HCT116 (cell line): Measurements from ENCODE around the gene CFAP61. TPM values are rescaled to one million over a fixed set of nuclear protein-coding genes. Genes with fewer than 3 reads are reported as not detected.

Experiments
- ATAC-seq: fragments of 200-7000 bp; cut with Tn5 transposase; 2 replicates; pipeline ENCODE4 v1.9.1; 2020; ENCODE audit warnings: mild to moderate bottlenecking, moderate library complexity
- BruUV-seq: library from RNA; stranded (reverse); fragments of 400-500 nt; replicated peaks from 2 replicates; lab custom pipeline; 2021; lab: Mats Ljungman, UMichigan
- CTCF ChIA-PET: fragments of 300-600 bp; sonication (Branson Sonifier 250); formaldehyde crosslinking; loops from one replicate; lab custom pipeline; 2021; ENCODE audit warnings: antibody characterized with exemption; lab: Charles Lee
- POLR2A ChIA-PET: fragments of 300-600, 350-600 bp; sonication (Branson Sonifier 250); formaldehyde crosslinking; loops from one replicate; lab custom pipeline; 2021; ENCODE audit warnings: antibody characterized with exemption; lab: Charles Lee
- RAD21 ChIA-PET, 2 experiments: fragments of 300-600 bp; sonication (Branson Sonifier 250); formaldehyde crosslinking; loops; one replicate each; lab custom pipeline; 2023; ENCODE audit warnings: low total read pairs in 2 of 2; ENCODE audit not compliant: uncharacterized antibody in 2 of 2, unreplicated experiment in 2 of 2, low non-redundant PET in 1 of 2; lab: Charles Lee
- DNase-seq: peaks from one replicate; pipeline ENCODE4 v3.0.0-alpha.2; 2010; ENCODE audit warnings: low read depth, low spot score
- H2AFZ ChIP-seq: fragments of 200-600 bp; shearing (Covaris generic), sonication (generic); 2 replicates; pipeline ENCODE4 v1.6.1; 2017; ENCODE audit warnings: low read depth, mixed run types, mixed read lengths, antibody characterized with exemption, low read length; ENCODE audit not compliant: poor library complexity, severe bottlenecking
- H3K27ac ChIP-seq: 2 replicates; pipeline ENCODE4 v1.5.1; 2012; ENCODE audit warnings: low read depth, low read length
- H3K27me3 ChIP-seq: fragments of 200-600 bp; sonication (generic); 2 replicates; pipeline ENCODE4 v1.6.1; 2016; ENCODE audit warnings: mixed run types, low read length, mixed read lengths; ENCODE audit not compliant: insufficient read depth
- H3K36me3 ChIP-seq, 2 experiments: fragments of 200-500 bp in 1 of 2; fragments of 200-600 bp in 1 of 2; sonication (Bioruptor generic) in 1 of 2; sonication (generic) in 1 of 2; 2 replicates each; pipeline versions ENCODE4 v1.5.1 to v1.6.1; 2014 to 2016; ENCODE audit warnings: low read length in 2 of 2, inconsistent platforms in 1 of 2, mixed read lengths in 1 of 2, mixed run types in 1 of 2; ENCODE audit not compliant: insufficient read depth in 2 of 2, control insufficient read depth in 1 of 2
- H3K4me1 ChIP-seq, 2 experiments: fragments of 200-600 bp in 1 of 2; sonication (generic) in 1 of 2; 2 replicates each; pipeline versions ENCODE4 v1.5.1 to v1.6.1; 2012 to 2017; ENCODE audit warnings: low read length in 2 of 2, inconsistent platforms in 1 of 2, mild to moderate bottlenecking in 1 of 2, mixed read lengths in 1 of 2, mixed run types in 1 of 2, moderate library complexity in 1 of 2; ENCODE audit not compliant: insufficient read depth in 2 of 2, control insufficient read depth in 1 of 2
- H3K4me2 ChIP-seq: fragments of 200-600 bp; sonication (generic); 2 replicates; pipeline ENCODE4 v1.6.1; 2017; ENCODE audit warnings: mixed run types, low read length, mixed read lengths
- H3K4me3 ChIP-seq, 2 experiments: fragments of 200-600 bp in 1 of 2; sonication (generic) in 1 of 2; replicated peaks in 1 of 2; 2 replicates each; pipeline ENCODE4 v1.5.1; 2011 to 2016; ENCODE audit warnings: low read length in 2 of 2, control low read depth in 1 of 2, low read depth in 1 of 2, mild to moderate bottlenecking in 1 of 2, mixed read lengths in 1 of 2, mixed run types in 1 of 2
- H3K79me2 ChIP-seq: fragments of 200-600 bp; sonication (generic); 2 replicates; pipeline ENCODE4 v1.6.1; 2017; ENCODE audit warnings: mild to moderate bottlenecking, mixed run types, low read length, moderate library complexity, mixed read lengths; ENCODE audit not compliant: insufficient read depth
- H3K9ac ChIP-seq: fragments of 200-600 bp; sonication (generic); 2 replicates; pipeline ENCODE4 v1.6.1; 2016; ENCODE audit warnings: low read length, mixed read lengths
- H3K9me2 ChIP-seq: fragments of 200-600 bp; sonication (generic), shearing (Covaris generic); 2 replicates; pipeline ENCODE4 v1.6.1; 2017; ENCODE audit warnings: mixed run types, mild to moderate bottlenecking, moderate library complexity; ENCODE audit not compliant: insufficient read depth
- H3K9me3 ChIP-seq, 2 experiments: fragments of 200-500 bp in 1 of 2; fragments of 200-600 bp in 1 of 2; sonication (Bioruptor generic) in 1 of 2; sonication (generic) in 1 of 2; 2 replicates each; pipeline ENCODE4 v1.6.1; 2014 to 2017; ENCODE audit warnings: low read length in 2 of 2, mixed read lengths in 2 of 2, inconsistent platforms in 1 of 2, low read depth in 1 of 2, mild to moderate bottlenecking in 1 of 2, mixed run types in 1 of 2, moderate library complexity in 1 of 2; ENCODE audit not compliant: control insufficient read depth in 1 of 2, insufficient read depth in 1 of 2
- H4K20me1 ChIP-seq: fragments of 200-600 bp; sonication (generic), shearing (Covaris generic); 2 replicates; pipeline ENCODE4 v1.6.1; 2017; ENCODE audit warnings: mixed run types, mild to moderate bottlenecking, moderate library complexity; ENCODE audit not compliant: insufficient read depth
- EZH2phosphoT487 ChIP-seq: fragments of 200-600 bp; IDR thresholded peaks from 2 replicates; pipeline ENCODE4 v1.6.1; 2018; ENCODE audit warnings: antibody characterized with exemption, borderline replicate concordance
- FOSL1 ChIP-seq: IDR thresholded peaks from 2 replicates; pipeline ENCODE4 v1.6.1; 2012; ENCODE audit warnings: low read depth
- POLR2A ChIP-seq: IDR thresholded peaks from 2 replicates; pipeline ENCODE4 v1.7.0; 2011; ENCODE audit warnings: borderline replicate concordance; ENCODE audit not compliant: insufficient read depth, insufficient read length; ENCODE audit errors: extremely low read depth
- RAD21 ChIP-seq: IDR thresholded peaks from 2 replicates; pipeline ENCODE4 v1.6.1; 2012; ENCODE audit warnings: low read depth, mild to moderate bottlenecking
- SIN3A ChIP-seq: IDR thresholded peaks from 2 replicates; pipeline ENCODE4 v1.6.1; 2012; ENCODE audit warnings: low read depth
- SP1 ChIP-seq: IDR thresholded peaks from 2 replicates; pipeline ENCODE4 v1.6.1; 2012; ENCODE audit warnings: low read depth
- TCF7L2 ChIP-seq: IDR thresholded peaks from 2 replicates; pipeline ENCODE4 v1.7.0; 2011; ENCODE audit warnings: borderline replicate concordance, inconsistent platforms; ENCODE audit not compliant: insufficient read depth, insufficient read length; ENCODE audit errors: extremely low read depth
- ZNF274 ChIP-seq: fragments of 200-500 bp; sonication (Bioruptor generic); IDR thresholded peaks from 2 replicates; pipeline ENCODE4 v1.6.1; 2014; ENCODE audit warnings: mild to moderate bottlenecking, low read depth, low read length, inconsistent platforms
- intact Hi-C: fragments of 100-400 bp; cut with micrococcal nuclease; formaldehyde crosslinking; loops from 2 replicates; pipeline ENCODE4 v1.10.0; 2022
- total RNA-seq: library from RNA; stranded (reverse); gene quantifications from one replicate; pipeline ENCODE4 v1.2.1, GENCODE V29; 2021; ENCODE audit not compliant: unreplicated experiment
- TF ChIP-seq, protein P1 (sequence below): IDR thresholded peaks from 2 replicates; pipeline ENCODE4 v1.6.1; 2012
- TF ChIP-seq, protein P2 (sequence below): IDR thresholded peaks from 2 replicates; pipeline ENCODE4 v1.6.1; 2012
- TF ChIP-seq, protein P3 (sequence below): IDR thresholded peaks from 2 replicates; pipeline ENCODE4 v1.6.1; 2012; ENCODE audit warnings: low read depth
- TF ChIP-seq, protein P4 (sequence below): IDR thresholded peaks from 2 replicates; pipeline ENCODE4 v1.6.1; 2011; ENCODE audit warnings: mild to moderate bottlenecking, low read length, moderate library complexity; ENCODE audit not compliant: insufficient replicate concordance; ENCODE audit errors: extremely low read depth
- TF ChIP-seq, protein P5 (sequence below), 3 experiments: fragments of 200-600 bp in 1 of 3; sonication (generic) in 1 of 3; IDR thresholded peaks in 2 of 3; conservative IDR thresholded peaks in 1 of 3; 2 replicates each; pipeline ENCODE4 v1.5.1; 2012 to 2017; ENCODE audit warnings: low read depth in 2 of 3, low read length in 2 of 3, antibody characterized with exemption in 1 of 3, borderline replicate concordance in 1 of 3, control low read depth in 1 of 3, mild to moderate bottlenecking in 1 of 3, mixed read lengths in 1 of 3, mixed run types in 1 of 3, moderate library complexity in 1 of 3; ENCODE audit not compliant: insufficient read depth in 1 of 3

The CFAP61 gene
- total RNA-seq, 1 experiment from 2014 or later, result 1.7 TPM

DNA sequence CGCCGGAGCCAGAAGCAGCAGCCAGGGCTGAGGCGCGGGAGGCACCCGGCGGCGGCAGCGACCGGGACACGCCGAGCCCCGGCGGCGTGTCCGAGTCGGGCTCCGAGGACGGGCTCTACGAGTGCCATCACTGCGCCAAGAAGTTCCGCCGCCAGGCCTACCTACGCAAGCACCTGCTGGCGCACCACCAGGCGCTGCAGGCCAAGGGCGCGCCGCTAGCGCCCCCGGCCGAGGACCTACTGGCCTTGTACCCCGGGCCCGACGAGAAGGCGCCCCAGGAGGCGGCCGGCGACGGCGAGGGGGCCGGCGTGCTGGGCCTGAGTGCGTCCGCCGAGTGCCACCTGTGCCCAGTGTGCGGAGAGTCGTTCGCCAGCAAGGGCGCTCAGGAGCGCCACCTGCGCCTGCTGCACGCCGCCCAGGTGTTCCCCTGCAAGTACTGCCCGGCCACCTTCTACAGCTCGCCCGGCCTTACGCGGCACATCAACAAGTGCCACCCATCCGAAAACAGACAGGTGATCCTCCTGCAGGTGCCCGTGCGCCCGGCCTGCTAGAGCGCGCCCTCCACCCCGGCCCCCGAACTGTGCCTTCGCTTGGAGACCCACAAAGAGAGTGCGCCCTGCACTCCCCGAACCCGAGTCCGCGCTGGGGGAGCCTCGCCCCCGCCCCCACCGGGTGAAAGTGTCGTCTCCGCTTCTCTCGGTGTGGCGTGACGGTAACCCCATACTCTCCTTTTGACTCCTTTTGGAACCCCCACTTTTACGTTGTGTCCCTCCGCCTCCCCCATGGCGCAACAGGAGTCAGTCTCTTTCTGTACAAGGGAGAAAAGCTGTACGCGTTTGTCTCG is 317.1 kb downstream of the CFAP61 start:
- peaks cover 15% of the 10 kb centered on the region; the same call in 1 of the 2 replicates for H3K27me3 ChIP-seq

More for the DNA sequence above, 317.1 kb downstream of the CFAP61 start:
- Histone ChIP-seq H4K20me1 (no peaks in the 10 kb centered on the region), H3K36me3 (no peaks in the 10 kb centered on the region), H3K79me2 (no peaks in the 10 kb centered on the region), H2AFZ (no peak overlapping the region), H3K27ac (no peak overlapping the region), H3K9me3 (no peaks in the 10 kb centered on the region), H3K4me3 (no peak overlapping the region), H3K4me2 (no peak overlapping the region), H3K9me2 (no peaks in the 10 kb centered on the region), H3K9ac (no peak overlapping the region), H3K4me1 (no peaks in the 10 kb centered on the region)
- intact Hi-C loops, result no loop called here
- no TSS peak for BruUV-seq
- RAD21 ChIA-PET, result no interaction called here
- TF ChIP-seq, protein P1, sequence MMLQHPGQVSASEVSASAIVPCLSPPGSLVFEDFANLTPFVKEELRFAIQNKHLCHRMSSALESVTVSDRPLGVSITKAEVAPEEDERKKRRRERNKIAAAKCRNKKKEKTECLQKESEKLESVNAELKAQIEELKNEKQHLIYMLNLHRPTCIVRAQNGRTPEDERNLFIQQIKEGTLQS, result no peak
- no peak for TF ChIP-seq SIN3A
- TF ChIP-seq, protein P2, sequence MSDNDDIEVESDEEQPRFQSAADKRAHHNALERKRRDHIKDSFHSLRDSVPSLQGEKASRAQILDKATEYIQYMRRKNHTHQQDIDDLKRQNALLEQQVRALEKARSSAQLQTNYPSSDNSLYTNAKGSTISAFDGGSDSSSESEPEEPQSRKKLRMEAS, result no peak
- TF ChIP-seq, protein P3, sequence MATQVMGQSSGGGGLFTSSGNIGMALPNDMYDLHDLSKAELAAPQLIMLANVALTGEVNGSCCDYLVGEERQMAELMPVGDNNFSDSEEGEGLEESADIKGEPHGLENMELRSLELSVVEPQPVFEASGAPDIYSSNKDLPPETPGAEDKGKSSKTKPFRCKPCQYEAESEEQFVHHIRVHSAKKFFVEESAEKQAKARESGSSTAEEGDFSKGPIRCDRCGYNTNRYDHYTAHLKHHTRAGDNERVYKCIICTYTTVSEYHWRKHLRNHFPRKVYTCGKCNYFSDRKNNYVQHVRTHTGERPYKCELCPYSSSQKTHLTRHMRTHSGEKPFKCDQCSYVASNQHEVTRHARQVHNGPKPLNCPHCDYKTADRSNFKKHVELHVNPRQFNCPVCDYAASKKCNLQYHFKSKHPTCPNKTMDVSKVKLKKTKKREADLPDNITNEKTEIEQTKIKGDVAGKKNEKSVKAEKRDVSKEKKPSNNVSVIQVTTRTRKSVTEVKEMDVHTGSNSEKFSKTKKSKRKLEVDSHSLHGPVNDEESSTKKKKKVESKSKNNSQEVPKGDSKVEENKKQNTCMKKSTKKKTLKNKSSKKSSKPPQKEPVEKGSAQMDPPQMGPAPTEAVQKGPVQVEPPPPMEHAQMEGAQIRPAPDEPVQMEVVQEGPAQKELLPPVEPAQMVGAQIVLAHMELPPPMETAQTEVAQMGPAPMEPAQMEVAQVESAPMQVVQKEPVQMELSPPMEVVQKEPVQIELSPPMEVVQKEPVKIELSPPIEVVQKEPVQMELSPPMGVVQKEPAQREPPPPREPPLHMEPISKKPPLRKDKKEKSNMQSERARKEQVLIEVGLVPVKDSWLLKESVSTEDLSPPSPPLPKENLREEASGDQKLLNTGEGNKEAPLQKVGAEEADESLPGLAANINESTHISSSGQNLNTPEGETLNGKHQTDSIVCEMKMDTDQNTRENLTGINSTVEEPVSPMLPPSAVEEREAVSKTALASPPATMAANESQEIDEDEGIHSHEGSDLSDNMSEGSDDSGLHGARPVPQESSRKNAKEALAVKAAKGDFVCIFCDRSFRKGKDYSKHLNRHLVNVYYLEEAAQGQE, result no peak
- TF ChIP-seq RAD21, result no peak
- no peak for TF ChIP-seq TCF7L2
- no peak for TF ChIP-seq EZH2phosphoT487
- TF ChIP-seq POLR2A, result no peak
- TF ChIP-seq, protein P4, sequence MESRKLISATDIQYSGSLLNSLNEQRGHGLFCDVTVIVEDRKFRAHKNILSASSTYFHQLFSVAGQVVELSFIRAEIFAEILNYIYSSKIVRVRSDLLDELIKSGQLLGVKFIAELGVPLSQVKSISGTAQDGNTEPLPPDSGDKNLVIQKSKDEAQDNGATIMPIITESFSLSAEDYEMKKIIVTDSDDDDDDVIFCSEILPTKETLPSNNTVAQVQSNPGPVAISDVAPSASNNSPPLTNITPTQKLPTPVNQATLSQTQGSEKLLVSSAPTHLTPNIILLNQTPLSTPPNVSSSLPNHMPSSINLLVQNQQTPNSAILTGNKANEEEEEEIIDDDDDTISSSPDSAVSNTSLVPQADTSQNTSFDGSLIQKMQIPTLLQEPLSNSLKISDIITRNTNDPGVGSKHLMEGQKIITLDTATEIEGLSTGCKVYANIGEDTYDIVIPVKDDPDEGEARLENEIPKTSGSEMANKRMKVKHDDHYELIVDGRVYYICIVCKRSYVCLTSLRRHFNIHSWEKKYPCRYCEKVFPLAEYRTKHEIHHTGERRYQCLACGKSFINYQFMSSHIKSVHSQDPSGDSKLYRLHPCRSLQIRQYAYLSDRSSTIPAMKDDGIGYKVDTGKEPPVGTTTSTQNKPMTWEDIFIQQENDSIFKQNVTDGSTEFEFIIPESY, result no peak
- TF ChIP-seq FOSL1, result no peak
- TF ChIP-seq ZNF274, result no peak
- TF ChIP-seq SP1, result no peak
- TF ChIP-seq, protein P5, sequence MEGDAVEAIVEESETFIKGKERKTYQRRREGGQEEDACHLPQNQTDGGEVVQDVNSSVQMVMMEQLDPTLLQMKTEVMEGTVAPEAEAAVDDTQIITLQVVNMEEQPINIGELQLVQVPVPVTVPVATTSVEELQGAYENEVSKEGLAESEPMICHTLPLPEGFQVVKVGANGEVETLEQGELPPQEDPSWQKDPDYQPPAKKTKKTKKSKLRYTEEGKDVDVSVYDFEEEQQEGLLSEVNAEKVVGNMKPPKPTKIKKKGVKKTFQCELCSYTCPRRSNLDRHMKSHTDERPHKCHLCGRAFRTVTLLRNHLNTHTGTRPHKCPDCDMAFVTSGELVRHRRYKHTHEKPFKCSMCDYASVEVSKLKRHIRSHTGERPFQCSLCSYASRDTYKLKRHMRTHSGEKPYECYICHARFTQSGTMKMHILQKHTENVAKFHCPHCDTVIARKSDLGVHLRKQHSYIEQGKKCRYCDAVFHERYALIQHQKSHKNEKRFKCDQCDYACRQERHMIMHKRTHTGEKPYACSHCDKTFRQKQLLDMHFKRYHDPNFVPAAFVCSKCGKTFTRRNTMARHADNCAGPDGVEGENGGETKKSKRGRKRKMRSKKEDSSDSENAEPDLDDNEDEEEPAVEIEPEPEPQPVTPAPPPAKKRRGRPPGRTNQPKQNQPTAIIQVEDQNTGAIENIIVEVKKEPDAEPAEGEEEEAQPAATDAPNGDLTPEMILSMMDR (IDR thresholded peaks at IDR 0.05 in 2 of 3, conservative IDR thresholded peaks at IDR 0.05 in 1 of 3; ENCODE audit: borderline replicate concordance in 1 of 3, insufficient read depth in 1 of 3, low read depth in 2 of 3, low read length in 2 of 3), result no peak
- CTCF ChIA-PET, result no interaction called here
- POLR2A ChIA-PET, result no interaction called here
- ATAC-seq (no peak), DNase-seq (no peak)
